Measurements from ENCODE around the gene HOXB3.
A peak's percentile ranks its signal among the peaks of the same experiment; 100 is the strongest.

Gene HOXB3

GRCh38 chr17:48611681-48612455 is 21.8 kb upstream of the HOXB3 start:
- Mint-ChIP-seq H3K4me3 (peak overlapping the region; percentile 83), H3K9me3 (no peaks in the 10 kb centered on the region), H3K27me3 (peaks cover 100% of the 10 kb centered on the region), H3K4me1 (peaks cover 39% of the 10 kb centered on the region), H3K27ac (peak overlapping the region; percentile 52), H3K36me3 (peaks cover 1% of the 10 kb centered on the region)
- CTCF ChIA-PET, result interaction anchor here (1.4 kb wide), 2 partner anchors 13 to 349 kb away, joined by 4 to 5 read pairs; no protein-coding TSS in a partner anchor
- DNase-seq, result peak; percentile 37

GRCh38 chr17:48611213-48611612 is 21.2 kb upstream of the HOXB3 start:
- H3K27me3 Mint-ChIP-seq, result peaks cover 100% of the 10 kb centered on the region
- H3K36me3 Mint-ChIP-seq, result no peaks in the 10 kb centered on the region
- DNase-seq, result no peak
- no peaks in the 10 kb centered on the region for H3K9me3 Mint-ChIP-seq
- H3K4me1 Mint-ChIP-seq, result peaks cover 37% of the 10 kb centered on the region
- peak overlapping the region; percentile 83 for H3K4me3 Mint-ChIP-seq
- CTCF ChIA-PET, result no interaction called here
- H3K27ac Mint-ChIP-seq, result peak overlapping the region; percentile 61

- Mint-ChIP-seq H3K4me1 (peaks cover 37% of the 10 kb centered on the region), H3K4me3 (peak within 1 kb of the TSS; percentile 83), H3K36me3 (no peaks in the 10 kb centered on the region), H3K27me3 (peaks cover 100% of the 10 kb centered on the region), H3K9me3 (no peaks in the 10 kb centered on the region), H3K27ac (peak within 1 kb of the TSS; percentile 61)
- DNase-seq, result peak; percentile 77
- CTCF ChIA-PET, result interaction anchor here (1.1 to 1.7 kb wide), 2 partner anchors 8 to 17 kb away, joined by 5 to 8 read pairs; partner anchors contain the start of gene HOXB5
These were observed 20.5 kb upstream of the HOXB3 start, which contains the start of gene HOXB7 for GRCh38 chr17:48610282-48611211. Gene HOXB7 (minus strand): TSS chr17:48611017. CDS start chr17:48610918, 99 bp downstream.

- CTCF ChIA-PET, result interaction anchor here (1.1 to 1.7 kb wide), 2 partner anchors 9 to 17 kb away, joined by 5 to 8 read pairs; partner anchors contain the start of gene HOXB5
- H3K27me3 Mint-ChIP-seq, result peaks cover 100% of the 10 kb centered on the region
- H3K4me1 Mint-ChIP-seq, result peaks cover 40% of the 10 kb centered on the region
- DNase-seq, result no peak
- no peaks in the 10 kb centered on the region for H3K9me3 Mint-ChIP-seq
- H3K4me3 Mint-ChIP-seq, result peak overlapping the region; percentile 83
- H3K36me3 Mint-ChIP-seq, result no peaks in the 10 kb centered on the region
- no peak overlapping the region for H3K27ac Mint-ChIP-seq
These were observed 19.8 kb upstream of the HOXB3 start for GRCh38 chr17:48609759-48610281.

GRCh38 chr17:48609033-48609432 is 19.0 kb upstream of the HOXB3 start:
- Mint-ChIP-seq H3K27me3 (peaks cover 100% of the 10 kb centered on the region), H3K4me1 (peaks cover 44% of the 10 kb centered on the region), H3K4me3 (no peak overlapping the region), H3K9me3 (no peaks in the 10 kb centered on the region), H3K36me3 (no peaks in the 10 kb centered on the region), H3K27ac (no peak overlapping the region)
- no peak for DNase-seq
- CTCF ChIA-PET, result interaction anchor here (1.1 to 1.7 kb wide), 3 partner anchors 9 to 28 kb away, joined by 3 to 8 read pairs (median 5); partner anchors contain the start of gene HOXB5

- DNase-seq, result no peak
- Mint-ChIP-seq H3K4me3 (no peak overlapping the region), H3K9me3 (no peaks in the 10 kb centered on the region), H3K27me3 (peaks cover 100% of the 10 kb centered on the region), H3K27ac (no peak overlapping the region), H3K36me3 (no peaks in the 10 kb centered on the region), H3K4me1 (peaks cover 43% of the 10 kb centered on the region)
- CTCF ChIA-PET, result interaction anchor here (1.1 to 1.7 kb wide), 3 partner anchors 10 to 28 kb away, joined by 3 to 8 read pairs (median 5); partner anchors contain the start of gene HOXB5
These were observed 18.4 kb upstream of the HOXB3 start for GRCh38 chr17:48608494-48608834.

GRCh38 chr17:48606892-48607614 is 17.0 kb upstream of the HOXB3 start:
- DNase-seq, result no peak
- no peak overlapping the region for H3K27ac Mint-ChIP-seq
- CTCF ChIA-PET, result no interaction called here
- no peak overlapping the region for H3K4me3 Mint-ChIP-seq
- peaks cover 41% of the 10 kb centered on the region for H3K4me1 Mint-ChIP-seq
- no peaks in the 10 kb centered on the region for H3K9me3 Mint-ChIP-seq
- H3K36me3 Mint-ChIP-seq, result no peaks in the 10 kb centered on the region
- H3K27me3 Mint-ChIP-seq, result peaks cover 100% of the 10 kb centered on the region

GRCh38 chr17:48605991-48606891 is 16.2 kb upstream of the HOXB3 start:
- peaks cover 100% of the 10 kb centered on the region for H3K27me3 Mint-ChIP-seq
- peaks cover 41% of the 10 kb centered on the region for H3K4me1 Mint-ChIP-seq
- H3K36me3 Mint-ChIP-seq, result no peaks in the 10 kb centered on the region
- no peak overlapping the region for H3K4me3 Mint-ChIP-seq
- H3K9me3 Mint-ChIP-seq, result no peaks in the 10 kb centered on the region
- no peak for DNase-seq
- CTCF ChIA-PET, result no interaction called here
- no peak overlapping the region for H3K27ac Mint-ChIP-seq

GRCh38 chr17:48605409-48605919 is 15.4 kb upstream of the HOXB3 start:
- Mint-ChIP-seq H3K9me3 (no peaks in the 10 kb centered on the region), H3K4me1 (peaks cover 34% of the 10 kb centered on the region), H3K36me3 (no peaks in the 10 kb centered on the region), H3K27me3 (peaks cover 100% of the 10 kb centered on the region), H3K4me3 (no peak overlapping the region), H3K27ac (no peak overlapping the region)
- CTCF ChIA-PET, result no interaction called here
- no peak for DNase-seq

GRCh38 chr17:48604770-48605329 is 14.8 kb upstream of the HOXB3 start, which contains the start of gene HOXB6:
Gene HOXB6 (minus strand): TSS chr17:48604986. CDS start chr17:48598150, 6,836 bp downstream.
- no peaks in the 10 kb centered on the region for H3K36me3 Mint-ChIP-seq
- H3K27me3 Mint-ChIP-seq, result peaks cover 100% of the 10 kb centered on the region
- H3K4me3 Mint-ChIP-seq, result no peak within 1 kb of the TSS
- peaks cover 32% of the 10 kb centered on the region for H3K4me1 Mint-ChIP-seq
- no peaks in the 10 kb centered on the region for H3K9me3 Mint-ChIP-seq
- CTCF ChIA-PET, result no interaction called here
- no peak for DNase-seq
- H3K27ac Mint-ChIP-seq, result no peak within 1 kb of the TSS

- H3K27me3 Mint-ChIP-seq, result peaks cover 100% of the 10 kb centered on the region
- peaks cover 30% of the 10 kb centered on the region for H3K4me1 Mint-ChIP-seq
- no peak overlapping the region for H3K27ac Mint-ChIP-seq
- H3K9me3 Mint-ChIP-seq, result no peaks in the 10 kb centered on the region
- CTCF ChIA-PET, result no interaction called here
- DNase-seq, result no peak
- no peaks in the 10 kb centered on the region for H3K36me3 Mint-ChIP-seq
- no peak overlapping the region for H3K4me3 Mint-ChIP-seq
These were observed 14.1 kb upstream of the HOXB3 start for GRCh38 chr17:48603959-48604769.
